HEK293 (cell line): ENCODE data around the gene RELT.

Experiments
- KLF1 ChIP-seq: fragments of 450-650 bp; formaldehyde crosslinking; IDR thresholded peaks from 2 replicates; pipeline ENCODE4 v1.5.1; 2016; ENCODE audit warnings: missing biosample characterization, missing genetic modification characterization
- MEIS1 ChIP-seq: sonication (generic); formaldehyde crosslinking; IDR thresholded peaks from 2 replicates; pipeline ENCODE4 v1.8.1; 2022; ENCODE audit warnings: missing genetic modification reagents, mild to moderate bottlenecking, borderline replicate concordance
- ZNF114 ChIP-seq: fragments of 450-650 bp; formaldehyde crosslinking; IDR thresholded peaks from 2 replicates; pipeline ENCODE4 v1.5.0; 2017; ENCODE audit warnings: missing biosample characterization, missing genetic modification characterization
- ZNF169 ChIP-seq: fragments of 450-650 bp; formaldehyde crosslinking; IDR thresholded peaks from 2 replicates; pipeline ENCODE4 v1.5.1; 2016; ENCODE audit warnings: missing biosample characterization, missing genetic modification characterization
- ZNF302 ChIP-seq: fragments of 450-650 bp; formaldehyde crosslinking; IDR thresholded peaks from 2 replicates; pipeline ENCODE4 v1.5.1; 2016; ENCODE audit warnings: missing biosample characterization, missing genetic modification characterization, low read depth
- ZNF561 ChIP-seq: fragments of 450-650 bp; IDR thresholded peaks from 2 replicates; pipeline ENCODE4 v1.5.1; 2018; ENCODE audit warnings: missing biosample characterization, missing genetic modification characterization, borderline replicate concordance
- TF ChIP-seq, protein P1 (sequence below): fragments of 450-650 bp; formaldehyde crosslinking; IDR thresholded peaks from 2 replicates; pipeline ENCODE4 v1.5.1; 2017; ENCODE audit warnings: missing biosample characterization, missing genetic modification characterization
- TF ChIP-seq, protein P2 (sequence below): fragments of 450-650 bp; formaldehyde crosslinking; IDR thresholded peaks from 2 replicates; pipeline ENCODE4 v1.5.1; 2016; ENCODE audit warnings: missing biosample characterization, missing genetic modification characterization

DNA sequence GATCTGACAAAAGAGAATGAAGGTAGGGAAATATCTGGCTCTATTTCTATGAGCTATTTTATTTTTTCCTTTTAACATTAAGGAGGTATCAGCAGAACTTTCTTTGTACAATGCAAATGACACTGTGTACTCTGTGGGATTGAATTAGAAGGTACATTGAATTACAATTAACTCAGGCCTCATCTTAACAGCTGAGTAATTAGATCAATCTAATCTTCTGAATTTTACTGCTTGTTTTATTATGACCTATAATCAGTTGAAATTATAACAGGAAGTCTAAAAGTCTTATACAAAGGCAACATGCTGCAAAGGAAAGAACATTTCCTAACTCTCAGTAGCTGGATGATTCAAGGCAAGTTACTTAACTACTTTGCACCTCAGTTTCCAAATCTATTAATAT lies 69.8 kb downstream of the RELT start:
- TF ChIP-seq ZNF114 (tag by site-specific recombination) (no peak), ZNF561 (no peak), KLF1 (no peak), ZNF302 (tag by site-specific recombination) (no peak), ZNF169 (tag by site-specific recombination) (no peak), MEIS1 (CRISPR knock-in tag) (no peak)
- TF ChIP-seq, protein P1, sequence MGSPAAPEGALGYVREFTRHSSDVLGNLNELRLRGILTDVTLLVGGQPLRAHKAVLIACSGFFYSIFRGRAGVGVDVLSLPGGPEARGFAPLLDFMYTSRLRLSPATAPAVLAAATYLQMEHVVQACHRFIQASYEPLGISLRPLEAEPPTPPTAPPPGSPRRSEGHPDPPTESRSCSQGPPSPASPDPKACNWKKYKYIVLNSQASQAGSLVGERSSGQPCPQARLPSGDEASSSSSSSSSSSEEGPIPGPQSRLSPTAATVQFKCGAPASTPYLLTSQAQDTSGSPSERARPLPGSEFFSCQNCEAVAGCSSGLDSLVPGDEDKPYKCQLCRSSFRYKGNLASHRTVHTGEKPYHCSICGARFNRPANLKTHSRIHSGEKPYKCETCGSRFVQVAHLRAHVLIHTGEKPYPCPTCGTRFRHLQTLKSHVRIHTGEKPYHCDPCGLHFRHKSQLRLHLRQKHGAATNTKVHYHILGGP (tag by site-specific recombination), result no peak
- TF ChIP-seq, protein P2, sequence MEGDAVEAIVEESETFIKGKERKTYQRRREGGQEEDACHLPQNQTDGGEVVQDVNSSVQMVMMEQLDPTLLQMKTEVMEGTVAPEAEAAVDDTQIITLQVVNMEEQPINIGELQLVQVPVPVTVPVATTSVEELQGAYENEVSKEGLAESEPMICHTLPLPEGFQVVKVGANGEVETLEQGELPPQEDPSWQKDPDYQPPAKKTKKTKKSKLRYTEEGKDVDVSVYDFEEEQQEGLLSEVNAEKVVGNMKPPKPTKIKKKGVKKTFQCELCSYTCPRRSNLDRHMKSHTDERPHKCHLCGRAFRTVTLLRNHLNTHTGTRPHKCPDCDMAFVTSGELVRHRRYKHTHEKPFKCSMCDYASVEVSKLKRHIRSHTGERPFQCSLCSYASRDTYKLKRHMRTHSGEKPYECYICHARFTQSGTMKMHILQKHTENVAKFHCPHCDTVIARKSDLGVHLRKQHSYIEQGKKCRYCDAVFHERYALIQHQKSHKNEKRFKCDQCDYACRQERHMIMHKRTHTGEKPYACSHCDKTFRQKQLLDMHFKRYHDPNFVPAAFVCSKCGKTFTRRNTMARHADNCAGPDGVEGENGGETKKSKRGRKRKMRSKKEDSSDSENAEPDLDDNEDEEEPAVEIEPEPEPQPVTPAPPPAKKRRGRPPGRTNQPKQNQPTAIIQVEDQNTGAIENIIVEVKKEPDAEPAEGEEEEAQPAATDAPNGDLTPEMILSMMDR (tag by site-specific recombination), result no peak
